ENCODE measurements around the gene RNF113B. TPM values are rescaled to one million over a fixed set of nuclear protein-coding genes. Genes with fewer than 3 reads are reported as not detected.

RNF113B gene
- total and polyA plus RNA-seq, 7 donors = not detected

- H3K27me3 ChIP-seq (ENCODE audit: insufficient read depth in 3 of 3, low read length in 2 of 3) = no peaks in the 10 kb centered on the region
- peaks cover 8% of the 10 kb centered on the region for H3K4me1 ChIP-seq
- H3K36me3 ChIP-seq (ENCODE audit: insufficient read depth in 1 of 2, low read depth in 1 of 2) = no peaks in the 10 kb centered on the region
- no peak overlapping the region for H3K4me3 ChIP-seq
- DNase-seq (no peak), ATAC-seq (no peak)
- no peak overlapping the region for H3K27ac ChIP-seq
- 59 to 61% (median 61%) methylated on average over 4 of the region's 4 CpGs for WGBS, 3 donors
- no peak for TF ChIP-seq CTCF (IDR thresholded peaks at IDR 0.05)
- no peaks in the 10 kb centered on the region for H3K9me3 ChIP-seq
- intact Hi-C loops (cut with DNase I) = no loop called here
Observed at GRCh38 chr13:98187155-98187964, 10.3 kb upstream of the RNF113B start.

GRCh38 chr13:98184792-98185191 is 7.7 kb upstream of the RNF113B start:
- no peaks in the 10 kb centered on the region for H3K27me3 ChIP-seq (ENCODE audit: insufficient read depth in 3 of 3, low read length in 2 of 3)
- no peaks in the 10 kb centered on the region for H3K9me3 ChIP-seq
- no peak overlapping the region for H3K27ac ChIP-seq
- no peaks in the 10 kb centered on the region for H3K36me3 ChIP-seq (ENCODE audit: insufficient read depth in 1 of 2, low read depth in 1 of 2)
- no peak for ATAC-seq
- no peak for TF ChIP-seq CTCF (IDR thresholded peaks at IDR 0.05)
- H3K4me1 ChIP-seq = peaks cover 2% of the 10 kb centered on the region
- intact Hi-C loops (cut with DNase I) = no loop called here
- DNase-seq = no peak
- H3K4me3 ChIP-seq = no peak overlapping the region
- 33 to 52% (median 50%) methylated on average over 1 of the region's 1 CpG for WGBS, 3 donors

GRCh38 chr13:98182589-98182988 is 5.5 kb upstream of the RNF113B start:
- DNase-seq (no peak), ATAC-seq (peak in 1 of 4 donors; percentile 50)
- no peak for TF ChIP-seq CTCF (IDR thresholded peaks at IDR 0.05)
- intact Hi-C loops (cut with DNase I) = no loop called here
- H3K27me3 ChIP-seq (ENCODE audit: insufficient read depth in 3 of 3, low read length in 2 of 3) = no peaks in the 10 kb centered on the region
- no peak overlapping the region for H3K27ac ChIP-seq
- whole genome bisulfite sequencing, 3 donors = 41 to 69% (median 45%) methylated on average over 3 of the region's 3 CpGs
- H3K9me3 ChIP-seq = no peaks in the 10 kb centered on the region
- H3K36me3 ChIP-seq (ENCODE audit: insufficient read depth in 1 of 2, low read depth in 1 of 2) = no peaks in the 10 kb centered on the region
- no peaks in the 10 kb centered on the region for H3K4me1 ChIP-seq
- no peak overlapping the region for H3K4me3 ChIP-seq

- Histone ChIP-seq H3K4me3 (no peak overlapping the region), H3K27ac (no peak overlapping the region), H3K36me3 (ENCODE audit: insufficient read depth in 1 of 2, low read depth in 1 of 2) (no peaks in the 10 kb centered on the region), H3K4me1 (no peaks in the 10 kb centered on the region), H3K27me3 (ENCODE audit: insufficient read depth in 3 of 3, low read length in 2 of 3) (no peaks in the 10 kb centered on the region), H3K9me3 (no peaks in the 10 kb centered on the region)
- 93 to 97% (median 95%) methylated on average over 4 of the region's 4 CpGs for whole genome bisulfite sequencing, 3 donors
- no peak for DNase-seq
- no peak for TF ChIP-seq CTCF (IDR thresholded peaks at IDR 0.05)
- intact Hi-C loops (cut with DNase I) = no loop called here
- no peak for ATAC-seq
Observed at GRCh38 chr13:98182153-98182552, 5.1 kb upstream of the RNF113B start.

Measured in psoas muscle (tissue), 8 donors.